K562 (cell line): ENCODE results near the gene SFSWAP.

Experiments used
- FOXO4 ChIP-seq: fragments of 450-650 bp; formaldehyde crosslinking; IDR thresholded peaks from 2 replicates; pipeline ENCODE4 v1.4.0; 2020; ENCODE audit warnings: mild to moderate bottlenecking, moderate library complexity
- MAFF ChIP-seq: IDR thresholded peaks from 2 replicates; pipeline ENCODE4 v1.6.1; 2012; ENCODE audit warnings: low read length, improper control_type of control experiment
- NFYB ChIP-seq: IDR thresholded peaks from 2 replicates; pipeline ENCODE4 v1.6.1; 2011; ENCODE audit warnings: mild to moderate bottlenecking, moderate library complexity; ENCODE audit not compliant: insufficient read length; ENCODE audit errors: extremely low read depth
- TF ChIP-seq, protein P1 (sequence below): fragments of 250-450 bp; sonication (Bioruptor Pico); IDR thresholded peaks from 2 replicates; pipeline ENCODE4 v1.8.0; 2021; ENCODE audit warnings: moderate library complexity, mild to moderate bottlenecking, inconsistent platforms
- TF ChIP-seq, protein P2 (sequence below): sonication (generic); formaldehyde crosslinking; IDR thresholded peaks from 2 replicates; pipeline ENCODE4 v1.8.0; 2022; ENCODE audit warnings: missing genetic modification reagents, mild to moderate bottlenecking, borderline replicate concordance
- TF ChIP-seq, protein P3 (sequence below): fragments of 450-650 bp; IDR thresholded peaks from 2 replicates; pipeline ENCODE4 v1.7.0; 2016; ENCODE audit warnings: borderline replicate concordance

DNA sequence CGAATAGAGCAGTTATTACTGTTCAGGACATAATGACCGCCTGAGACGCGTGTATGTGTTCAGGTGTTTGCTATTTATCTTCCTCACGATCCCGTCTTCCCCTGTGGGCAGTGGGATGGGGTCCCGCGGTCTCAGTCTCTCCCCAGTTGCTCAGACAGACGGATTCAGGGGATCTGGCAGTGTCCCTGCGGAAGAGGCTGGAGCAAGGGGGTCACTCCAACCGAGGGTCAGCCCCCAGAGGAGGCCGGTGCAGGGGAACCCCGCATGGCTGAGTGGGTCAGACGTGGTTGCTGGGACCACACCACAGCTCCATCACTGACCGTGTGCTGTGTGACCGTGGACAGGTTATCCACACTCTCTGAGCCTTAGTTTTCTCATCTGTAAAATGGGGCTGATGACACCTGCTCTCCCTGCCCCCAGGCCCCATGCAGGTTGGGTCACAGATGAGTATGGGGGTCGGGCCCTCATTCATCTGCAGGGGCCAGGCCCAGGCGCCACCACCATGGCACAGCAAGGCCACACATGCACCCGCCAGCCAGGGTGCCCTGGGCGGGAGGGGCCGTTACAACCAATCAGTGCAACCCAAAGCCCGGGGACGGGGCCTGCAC lies 122.5 kb downstream of the SFSWAP start:
- TF ChIP-seq FOXO4 (CRISPR knock-in tag) (no peak), NFYB (no peak), MAFF (no peak)
- TF ChIP-seq, protein P1, sequence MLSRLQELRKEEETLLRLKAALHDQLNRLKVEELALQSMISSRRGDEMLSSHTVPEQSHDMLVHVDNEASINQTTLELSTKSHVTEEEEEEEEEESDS (CRISPR knock-in tag), result no peak
- TF ChIP-seq, protein P2, sequence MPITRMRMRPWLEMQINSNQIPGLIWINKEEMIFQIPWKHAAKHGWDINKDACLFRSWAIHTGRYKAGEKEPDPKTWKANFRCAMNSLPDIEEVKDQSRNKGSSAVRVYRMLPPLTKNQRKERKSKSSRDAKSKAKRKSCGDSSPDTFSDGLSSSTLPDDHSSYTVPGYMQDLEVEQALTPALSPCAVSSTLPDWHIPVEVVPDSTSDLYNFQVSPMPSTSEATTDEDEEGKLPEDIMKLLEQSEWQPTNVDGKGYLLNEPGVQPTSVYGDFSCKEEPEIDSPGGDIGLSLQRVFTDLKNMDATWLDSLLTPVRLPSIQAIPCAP (CRISPR knock-in tag), result no peak
- TF ChIP-seq, protein P3, sequence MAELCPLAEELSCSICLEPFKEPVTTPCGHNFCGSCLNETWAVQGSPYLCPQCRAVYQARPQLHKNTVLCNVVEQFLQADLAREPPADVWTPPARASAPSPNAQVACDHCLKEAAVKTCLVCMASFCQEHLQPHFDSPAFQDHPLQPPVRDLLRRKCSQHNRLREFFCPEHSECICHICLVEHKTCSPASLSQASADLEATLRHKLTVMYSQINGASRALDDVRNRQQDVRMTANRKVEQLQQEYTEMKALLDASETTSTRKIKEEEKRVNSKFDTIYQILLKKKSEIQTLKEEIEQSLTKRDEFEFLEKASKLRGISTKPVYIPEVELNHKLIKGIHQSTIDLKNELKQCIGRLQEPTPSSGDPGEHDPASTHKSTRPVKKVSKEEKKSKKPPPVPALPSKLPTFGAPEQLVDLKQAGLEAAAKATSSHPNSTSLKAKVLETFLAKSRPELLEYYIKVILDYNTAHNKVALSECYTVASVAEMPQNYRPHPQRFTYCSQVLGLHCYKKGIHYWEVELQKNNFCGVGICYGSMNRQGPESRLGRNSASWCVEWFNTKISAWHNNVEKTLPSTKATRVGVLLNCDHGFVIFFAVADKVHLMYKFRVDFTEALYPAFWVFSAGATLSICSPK, result no peak
